HL-60 (cell line): Measurements from ENCODE around the gene MAP7D1.

Source experiments
- GABPA ChIP-seq: IDR thresholded peaks from 2 replicates; pipeline ENCODE4 v1.6.1; 2012; ENCODE audit warnings: low read depth
- POLR2AphosphoS5 ChIP-seq: IDR thresholded peaks from 2 replicates; pipeline ENCODE4 v1.6.1; 2012; ENCODE audit warnings: low read depth
- SPI1 ChIP-seq: IDR thresholded peaks from 2 replicates; pipeline ENCODE4 v1.6.1; 2012; ENCODE audit warnings: low read depth, mild to moderate bottlenecking, borderline replicate concordance
- TF ChIP-seq, protein P1 (sequence below): IDR thresholded peaks from one replicate; pipeline ENCODE4 v1.5.1; 2011; ENCODE audit warnings: low read length, control low read depth, inconsistent platforms; ENCODE audit not compliant: insufficient read depth
- TF ChIP-seq, protein P2 (sequence below): IDR thresholded peaks from 2 replicates; pipeline ENCODE4 v1.6.1; 2012; ENCODE audit warnings: low read depth; ENCODE audit not compliant: insufficient replicate concordance

DNA sequence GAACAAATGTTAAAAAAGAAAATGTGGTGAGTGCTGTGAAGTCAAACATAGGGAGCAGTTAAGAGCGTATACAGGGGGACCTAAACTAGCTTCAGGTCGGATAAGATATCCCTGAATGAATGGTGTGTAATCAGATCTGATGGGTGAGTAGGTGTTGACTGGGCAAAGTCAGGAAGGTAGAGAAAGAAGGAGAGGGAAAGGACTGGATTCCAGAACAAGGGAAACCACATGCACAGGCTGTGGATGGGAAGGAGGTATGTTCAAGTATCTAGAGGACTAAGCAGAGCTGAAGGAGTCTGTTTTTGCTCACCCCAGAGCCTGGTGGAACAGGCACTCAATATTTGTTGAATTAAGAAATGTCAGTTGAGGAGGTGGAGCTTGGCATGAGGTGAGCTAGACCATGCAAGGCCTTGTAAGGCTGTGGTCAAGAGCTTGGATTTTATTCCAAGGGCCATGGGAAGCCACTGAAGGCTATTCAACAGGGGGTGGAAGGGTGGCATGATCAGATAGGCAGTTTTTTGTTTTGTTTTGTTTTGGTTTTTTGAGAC, 27.4 kb downstream of the MAP7D1 start:
- TF ChIP-seq POLR2AphosphoS5, result no peak
- TF ChIP-seq, protein P1, sequence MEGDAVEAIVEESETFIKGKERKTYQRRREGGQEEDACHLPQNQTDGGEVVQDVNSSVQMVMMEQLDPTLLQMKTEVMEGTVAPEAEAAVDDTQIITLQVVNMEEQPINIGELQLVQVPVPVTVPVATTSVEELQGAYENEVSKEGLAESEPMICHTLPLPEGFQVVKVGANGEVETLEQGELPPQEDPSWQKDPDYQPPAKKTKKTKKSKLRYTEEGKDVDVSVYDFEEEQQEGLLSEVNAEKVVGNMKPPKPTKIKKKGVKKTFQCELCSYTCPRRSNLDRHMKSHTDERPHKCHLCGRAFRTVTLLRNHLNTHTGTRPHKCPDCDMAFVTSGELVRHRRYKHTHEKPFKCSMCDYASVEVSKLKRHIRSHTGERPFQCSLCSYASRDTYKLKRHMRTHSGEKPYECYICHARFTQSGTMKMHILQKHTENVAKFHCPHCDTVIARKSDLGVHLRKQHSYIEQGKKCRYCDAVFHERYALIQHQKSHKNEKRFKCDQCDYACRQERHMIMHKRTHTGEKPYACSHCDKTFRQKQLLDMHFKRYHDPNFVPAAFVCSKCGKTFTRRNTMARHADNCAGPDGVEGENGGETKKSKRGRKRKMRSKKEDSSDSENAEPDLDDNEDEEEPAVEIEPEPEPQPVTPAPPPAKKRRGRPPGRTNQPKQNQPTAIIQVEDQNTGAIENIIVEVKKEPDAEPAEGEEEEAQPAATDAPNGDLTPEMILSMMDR, result no peak
- no peak for TF ChIP-seq GABPA
- TF ChIP-seq, protein P2, sequence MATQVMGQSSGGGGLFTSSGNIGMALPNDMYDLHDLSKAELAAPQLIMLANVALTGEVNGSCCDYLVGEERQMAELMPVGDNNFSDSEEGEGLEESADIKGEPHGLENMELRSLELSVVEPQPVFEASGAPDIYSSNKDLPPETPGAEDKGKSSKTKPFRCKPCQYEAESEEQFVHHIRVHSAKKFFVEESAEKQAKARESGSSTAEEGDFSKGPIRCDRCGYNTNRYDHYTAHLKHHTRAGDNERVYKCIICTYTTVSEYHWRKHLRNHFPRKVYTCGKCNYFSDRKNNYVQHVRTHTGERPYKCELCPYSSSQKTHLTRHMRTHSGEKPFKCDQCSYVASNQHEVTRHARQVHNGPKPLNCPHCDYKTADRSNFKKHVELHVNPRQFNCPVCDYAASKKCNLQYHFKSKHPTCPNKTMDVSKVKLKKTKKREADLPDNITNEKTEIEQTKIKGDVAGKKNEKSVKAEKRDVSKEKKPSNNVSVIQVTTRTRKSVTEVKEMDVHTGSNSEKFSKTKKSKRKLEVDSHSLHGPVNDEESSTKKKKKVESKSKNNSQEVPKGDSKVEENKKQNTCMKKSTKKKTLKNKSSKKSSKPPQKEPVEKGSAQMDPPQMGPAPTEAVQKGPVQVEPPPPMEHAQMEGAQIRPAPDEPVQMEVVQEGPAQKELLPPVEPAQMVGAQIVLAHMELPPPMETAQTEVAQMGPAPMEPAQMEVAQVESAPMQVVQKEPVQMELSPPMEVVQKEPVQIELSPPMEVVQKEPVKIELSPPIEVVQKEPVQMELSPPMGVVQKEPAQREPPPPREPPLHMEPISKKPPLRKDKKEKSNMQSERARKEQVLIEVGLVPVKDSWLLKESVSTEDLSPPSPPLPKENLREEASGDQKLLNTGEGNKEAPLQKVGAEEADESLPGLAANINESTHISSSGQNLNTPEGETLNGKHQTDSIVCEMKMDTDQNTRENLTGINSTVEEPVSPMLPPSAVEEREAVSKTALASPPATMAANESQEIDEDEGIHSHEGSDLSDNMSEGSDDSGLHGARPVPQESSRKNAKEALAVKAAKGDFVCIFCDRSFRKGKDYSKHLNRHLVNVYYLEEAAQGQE, result no peak
- no peak for TF ChIP-seq SPI1
